ENCODE results near the gene FAM209B.

DNA sequence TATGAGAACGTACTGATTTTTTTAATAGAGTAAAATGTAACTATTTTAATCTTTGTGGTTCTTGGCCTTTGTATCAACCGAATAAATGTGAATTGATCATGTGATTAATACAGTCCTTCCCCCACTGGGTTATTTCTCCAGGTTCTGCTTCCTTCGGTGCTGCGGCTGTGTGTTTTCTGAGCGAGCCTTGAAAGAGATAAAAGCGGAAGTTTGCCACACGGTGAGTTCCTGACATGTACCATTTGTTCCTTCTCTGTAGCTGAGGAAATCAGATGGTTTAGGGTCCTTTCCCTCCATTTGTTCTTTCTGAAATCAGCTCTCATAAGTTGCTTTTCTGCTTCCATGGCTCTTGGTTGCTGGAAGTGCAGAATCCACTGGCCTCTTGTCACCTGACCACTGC is 49.1 kb upstream of the FAM209B start:
- TF ChIP-seq, protein P1, sequence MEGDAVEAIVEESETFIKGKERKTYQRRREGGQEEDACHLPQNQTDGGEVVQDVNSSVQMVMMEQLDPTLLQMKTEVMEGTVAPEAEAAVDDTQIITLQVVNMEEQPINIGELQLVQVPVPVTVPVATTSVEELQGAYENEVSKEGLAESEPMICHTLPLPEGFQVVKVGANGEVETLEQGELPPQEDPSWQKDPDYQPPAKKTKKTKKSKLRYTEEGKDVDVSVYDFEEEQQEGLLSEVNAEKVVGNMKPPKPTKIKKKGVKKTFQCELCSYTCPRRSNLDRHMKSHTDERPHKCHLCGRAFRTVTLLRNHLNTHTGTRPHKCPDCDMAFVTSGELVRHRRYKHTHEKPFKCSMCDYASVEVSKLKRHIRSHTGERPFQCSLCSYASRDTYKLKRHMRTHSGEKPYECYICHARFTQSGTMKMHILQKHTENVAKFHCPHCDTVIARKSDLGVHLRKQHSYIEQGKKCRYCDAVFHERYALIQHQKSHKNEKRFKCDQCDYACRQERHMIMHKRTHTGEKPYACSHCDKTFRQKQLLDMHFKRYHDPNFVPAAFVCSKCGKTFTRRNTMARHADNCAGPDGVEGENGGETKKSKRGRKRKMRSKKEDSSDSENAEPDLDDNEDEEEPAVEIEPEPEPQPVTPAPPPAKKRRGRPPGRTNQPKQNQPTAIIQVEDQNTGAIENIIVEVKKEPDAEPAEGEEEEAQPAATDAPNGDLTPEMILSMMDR (IDR thresholded peaks at IDR 0.05): no peak
- no peak for TF ChIP-seq POLR2A (IDR thresholded peaks at IDR 0.05; ENCODE audit: low read length)
- no peak for TF ChIP-seq ZFP36 (IDR thresholded peaks at IDR 0.05; ENCODE audit: borderline replicate concordance, partially characterized antibody)
- TF ChIP-seq EP300 (IDR thresholded peaks at IDR 0.05): no peak
- no peak for TF ChIP-seq MAZ (IDR thresholded peaks at IDR 0.05; ENCODE audit: borderline replicate concordance, low read depth, low read length)
- TF ChIP-seq HOXA7 (CRISPR knock-in tag; IDR thresholded peaks at IDR 0.05): no peak
- TF ChIP-seq FOXS1 (CRISPR knock-in tag; IDR thresholded peaks at IDR 0.05): no peak
- no peak for TF ChIP-seq MYC (IDR thresholded peaks at IDR 0.05; ENCODE audit: borderline replicate concordance, low read length)
- TF ChIP-seq CHD2 (IDR thresholded peaks at IDR 0.05; ENCODE audit: low read length, partially characterized antibody): no peak
- TF ChIP-seq, protein P2, sequence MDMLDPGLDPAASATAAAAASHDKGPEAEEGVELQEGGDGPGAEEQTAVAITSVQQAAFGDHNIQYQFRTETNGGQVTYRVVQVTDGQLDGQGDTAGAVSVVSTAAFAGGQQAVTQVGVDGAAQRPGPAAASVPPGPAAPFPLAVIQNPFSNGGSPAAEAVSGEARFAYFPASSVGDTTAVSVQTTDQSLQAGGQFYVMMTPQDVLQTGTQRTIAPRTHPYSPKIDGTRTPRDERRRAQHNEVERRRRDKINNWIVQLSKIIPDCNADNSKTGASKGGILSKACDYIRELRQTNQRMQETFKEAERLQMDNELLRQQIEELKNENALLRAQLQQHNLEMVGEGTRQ (IDR thresholded peaks at IDR 0.05): no peak
- no peak for TF ChIP-seq KDM1A (IDR thresholded peaks at IDR 0.05; ENCODE audit: low read depth)

Data from A549 (cell line).